HepG2 (cell line): ENCODE data around the gene IKBIP. TPM values are rescaled to one million over a fixed set of nuclear protein-coding genes. Genes with fewer than 3 reads are reported as not detected.

Experiments used
- ATRX ChIP-seq: sonication (generic); formaldehyde crosslinking; IDR thresholded peaks from 2 replicates; pipeline ENCODE4 v1.4.0; 2020; ENCODE audit warnings: missing genetic modification reagents, borderline replicate concordance
- CSRNP1 ChIP-seq: sonication (generic); formaldehyde crosslinking; IDR thresholded peaks from 2 replicates; pipeline ENCODE4 v1.8.1; 2023; ENCODE audit warnings: mild to moderate bottlenecking, missing genetic modification reagents
- ESRRA ChIP-seq: sonication (generic); formaldehyde crosslinking; IDR thresholded peaks from 2 replicates; pipeline ENCODE4 v1.5.1; 2020; ENCODE audit warnings: mild to moderate bottlenecking, low read depth, missing genetic modification reagents
- FOXA1 ChIP-seq, 2 experiments: fragments of 450-650 bp in 1 of 2; sonication (generic) in 1 of 2; formaldehyde crosslinking in 1 of 2; IDR thresholded peaks; 2 replicates each; pipeline versions ENCODE4 v1.4.0 to v1.6.1; 2016 to 2020; ENCODE audit warnings: missing genetic modification reagents in 1 of 2
- FOXP4 ChIP-seq: sonication (generic); formaldehyde crosslinking; IDR thresholded peaks from 2 replicates; pipeline ENCODE4 v1.4.0; 2020; ENCODE audit warnings: missing genetic modification reagents
- KLF13 ChIP-seq: sonication (generic); formaldehyde crosslinking; IDR thresholded peaks from 2 replicates; pipeline ENCODE4 v1.4.0; 2020; ENCODE audit warnings: mild to moderate bottlenecking, missing genetic modification reagents
- NCOA2 ChIP-seq: sonication (generic); formaldehyde crosslinking; IDR thresholded peaks from 2 replicates; pipeline ENCODE4 v1.8.0; 2022; ENCODE audit warnings: inconsistent platforms
- PHB2 ChIP-seq: fragments of 450-650 bp; IDR thresholded peaks from 2 replicates; pipeline ENCODE4 v1.6.1; 2018; ENCODE audit not compliant: partially characterized antibody
- REPIN1 ChIP-seq: sonication (generic); formaldehyde crosslinking; IDR thresholded peaks from 2 replicates; pipeline ENCODE4 v1.8.0; 2022; ENCODE audit warnings: missing genetic modification reagents, low read depth, mild to moderate bottlenecking, borderline replicate concordance
- SMAD3 ChIP-seq: sonication (generic); formaldehyde crosslinking; IDR thresholded peaks from 2 replicates; pipeline ENCODE4 v1.4.0; 2020; ENCODE audit warnings: missing genetic modification reagents
- ZBTB37 ChIP-seq: sonication (generic); formaldehyde crosslinking; IDR thresholded peaks from 2 replicates; pipeline ENCODE4 v1.4.0; 2020; ENCODE audit warnings: mild to moderate bottlenecking, missing genetic modification reagents
- ZBTB49 ChIP-seq: sonication (generic); formaldehyde crosslinking; IDR thresholded peaks from 2 replicates; pipeline ENCODE4 v1.4.0; 2020; ENCODE audit warnings: missing genetic modification reagents, borderline replicate concordance
- ZNF513 ChIP-seq: sonication (generic); formaldehyde crosslinking; conservative IDR thresholded peaks from 2 replicates; pipeline ENCODE4 v1.5.0; 2020; ENCODE audit warnings: missing genetic modification reagents
- ZNF678 ChIP-seq: sonication (generic); formaldehyde crosslinking; IDR thresholded peaks from 2 replicates; pipeline ENCODE4 v1.4.0; 2020; ENCODE audit warnings: mild to moderate bottlenecking, missing genetic modification reagents
- ZNF841 ChIP-seq: sonication (generic); formaldehyde crosslinking; IDR thresholded peaks from 2 replicates; pipeline ENCODE4 v1.8.1; 2023; ENCODE audit warnings: missing genetic modification reagents, borderline replicate concordance
- ZXDC ChIP-seq: sonication (generic); formaldehyde crosslinking; IDR thresholded peaks from 2 replicates; pipeline ENCODE4 v1.5.0; 2020; ENCODE audit warnings: mild to moderate bottlenecking, missing genetic modification reagents
- polyA plus RNA-seq, 8 experiments: library from polyadenylated mRNA; depleted of rRNA in 3 of 8; stranded (reverse) in 7 of 8; unstranded in 1 of 8; fragments of >200 nt; fragmentation: Illumina TruSeq in 4 of 8; extraction: Trizol in 4 of 8; gene quantifications; 2 replicates each; pipeline versions ENCODE4 v1.2.1 to v1.2.3, GENCODE V29; 2011 to 2016; ENCODE audit warnings: low read depth in 4 of 8, missing spikeins in 1 of 8, mixed read lengths in 1 of 8; ENCODE audit not compliant: insufficient read depth in 1 of 8
- total RNA-seq, 5 experiments: library from RNA; depleted of rRNA; stranded (reverse); fragments of >200 nt; fragmentation: Illumina TruSeq; extraction: Trizol; gene quantifications; 2 replicates each; pipeline ENCODE4 v1.2.3, GENCODE V29; 2016; ENCODE audit warnings: low read depth in 1 of 5

The IKBIP gene
- total and polyA plus RNA-seq, 2 of the 13 experiments (the other 11 are each of a cell fraction or from before 2014, with no cell fraction given), result 20.0 to 55.5 TPM

GRCh38 chr12:98593351-98594049, 51.1 kb downstream of the IKBIP start, which contains the start of gene SLC25A3 (continued):
- TF ChIP-seq ZBTB37 (CRISPR knock-in tag), result no peak
- TF ChIP-seq FOXA1 (IDR thresholded peaks at IDR 0.05), result no peak
- TF ChIP-seq FOXA1 (CRISPR knock-in tag; IDR thresholded peaks at IDR 0.05), result 0 out of 2 replicates have a peak, but pooled peaks have one; percentile 37
- TF ChIP-seq ZXDC (CRISPR knock-in tag), result peak; percentile 67; the same call in 1 of the 2 replicates
- TF ChIP-seq FOXP4, result peak; percentile 48; the same call in 1 of the 2 replicates
- no peak for TF ChIP-seq ZBTB49 (CRISPR knock-in tag)
- TF ChIP-seq ZNF678 (CRISPR knock-in tag), result no peak
- peak; percentile 84; the same call in 1 of the 2 replicates for TF ChIP-seq ESRRA (CRISPR knock-in tag)
- peak; percentile 78; the same call in 1 of the 2 replicates for TF ChIP-seq CSRNP1 (CRISPR knock-in tag)
- TF ChIP-seq NCOA2 (CRISPR knock-in tag), result peak; percentile 72; the same call in 1 of the 2 replicates
- no peak for TF ChIP-seq ATRX (CRISPR knock-in tag)
- no peak for TF ChIP-seq KLF13
- no peak for TF ChIP-seq PHB2
- no peak for TF ChIP-seq ZNF841
- peak; percentile 56; the same call in 1 of the 2 replicates for TF ChIP-seq SMAD3 (CRISPR knock-in tag)
- no peak for TF ChIP-seq ZNF513
- TF ChIP-seq REPIN1 (CRISPR knock-in tag), result peak; percentile 76
